Measurements from ENCODE around the gene AGAP3.

- TF ChIP-seq CTCF (IDR thresholded peaks at IDR 0.05) (no peak), EP300 (IDR thresholded peaks at IDR 0.05) (no peak)
Measured at GRCh38 chr7:151179287-151179860, 93.1 kb downstream of the AGAP3 start.

Data from ovary (tissue), 3 donors.